Measurements from ENCODE around the gene CPED1.
A peak's percentile ranks its signal among the peaks of the same experiment; 100 is the strongest.
"Not testable (repeated sequence)": the region's sequence is repeated elsewhere in the genome, so short reads cannot be mapped to it uniquely, and the experiment has no call there.

Gene CPED1

DNA sequence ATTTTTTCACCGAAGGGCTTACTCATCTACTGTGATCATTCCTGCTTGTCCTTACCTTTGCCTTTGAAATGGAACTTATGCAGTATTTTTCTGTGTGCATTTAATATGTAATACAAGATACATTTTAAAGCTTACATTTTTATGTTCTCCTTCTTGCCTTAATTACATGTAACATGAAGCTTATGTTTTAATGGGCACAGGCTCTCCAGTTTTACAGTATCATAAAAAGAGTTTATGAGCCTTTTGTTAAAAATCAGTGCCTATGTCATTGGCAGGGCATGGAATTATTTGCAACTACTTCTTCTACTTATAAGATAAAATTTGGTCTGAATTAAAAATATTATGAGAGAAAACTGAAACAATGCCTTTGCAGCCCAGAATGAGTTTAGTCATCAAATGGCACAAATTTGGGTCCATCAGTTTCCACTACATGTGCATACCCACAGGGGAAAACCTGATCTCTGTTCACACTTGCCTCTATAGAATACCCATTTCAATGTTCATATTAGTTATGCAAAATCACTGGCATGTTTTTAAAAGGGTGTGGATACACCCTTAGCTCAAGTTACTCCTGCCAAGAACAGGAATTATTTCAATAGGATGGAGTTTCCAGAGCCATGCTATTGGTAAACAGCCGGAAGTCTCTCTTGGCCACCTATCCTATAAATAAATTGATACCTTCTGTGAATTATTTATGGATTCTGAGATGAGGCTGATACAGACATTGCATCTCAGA is 312.3 kb downstream of the CPED1 start:
- no peak for DNase-seq

DNA sequence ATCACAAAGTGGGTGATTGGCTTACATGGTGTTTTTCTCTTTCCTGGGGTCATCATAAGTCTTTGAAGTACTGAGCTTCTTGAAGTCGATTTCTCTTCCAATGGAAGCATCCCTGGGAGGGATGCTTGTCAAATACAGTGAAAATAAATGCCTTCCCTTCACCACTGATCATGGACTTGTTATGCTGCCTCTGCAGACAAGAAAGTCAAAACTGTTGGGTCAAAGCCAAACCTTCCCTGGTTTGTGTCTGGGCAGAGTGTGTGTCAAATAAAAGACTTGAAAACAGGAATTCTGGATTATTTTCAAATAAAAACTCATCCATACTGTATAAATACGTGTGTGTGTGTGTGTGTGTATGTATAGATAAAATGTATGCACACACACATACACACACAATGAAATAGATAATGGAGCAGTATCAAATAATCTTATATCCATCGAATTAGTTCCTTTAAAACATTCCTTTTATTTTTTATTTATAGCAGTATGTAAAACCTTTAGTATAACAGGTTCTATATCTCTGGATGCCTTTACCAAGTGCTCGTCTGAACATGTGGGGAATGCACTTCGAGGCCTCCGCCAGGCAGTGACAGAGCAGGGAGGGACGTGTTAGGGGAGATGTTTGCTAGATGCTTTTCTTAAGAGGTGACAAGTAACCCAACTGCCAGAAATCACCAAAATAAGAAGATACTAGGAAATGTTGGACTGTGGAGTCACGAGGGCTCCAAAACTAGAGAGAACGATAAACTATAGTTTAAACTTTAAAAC is 313.1 kb downstream of the CPED1 start:
- no peak for DNase-seq

DNA sequence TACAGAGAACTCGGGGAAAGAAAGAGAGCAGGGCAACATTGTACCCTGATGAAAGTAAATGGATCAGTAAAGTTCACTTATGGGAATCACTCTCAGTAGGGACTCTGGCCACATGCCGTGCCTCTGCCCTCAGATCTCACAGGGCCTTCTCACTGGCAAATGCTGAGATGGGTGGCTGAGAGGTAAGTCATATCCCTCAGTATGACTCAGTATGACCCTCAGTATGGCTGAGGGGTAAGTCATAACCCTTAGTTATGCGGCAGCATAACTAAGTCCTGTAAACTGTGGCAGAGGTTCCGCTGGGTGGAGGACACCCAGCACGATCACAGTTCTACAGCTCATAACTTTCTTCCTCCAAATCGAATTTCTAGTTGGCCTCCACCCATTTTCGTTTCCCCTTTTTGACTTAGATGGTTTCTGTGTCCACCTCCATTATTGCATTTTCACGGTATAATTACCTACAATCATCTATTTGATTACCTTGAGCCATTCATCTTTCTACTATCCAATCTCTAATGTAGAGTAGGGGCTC is 313.8 kb downstream of the CPED1 start:
- DNase-seq: no peak

DNA sequence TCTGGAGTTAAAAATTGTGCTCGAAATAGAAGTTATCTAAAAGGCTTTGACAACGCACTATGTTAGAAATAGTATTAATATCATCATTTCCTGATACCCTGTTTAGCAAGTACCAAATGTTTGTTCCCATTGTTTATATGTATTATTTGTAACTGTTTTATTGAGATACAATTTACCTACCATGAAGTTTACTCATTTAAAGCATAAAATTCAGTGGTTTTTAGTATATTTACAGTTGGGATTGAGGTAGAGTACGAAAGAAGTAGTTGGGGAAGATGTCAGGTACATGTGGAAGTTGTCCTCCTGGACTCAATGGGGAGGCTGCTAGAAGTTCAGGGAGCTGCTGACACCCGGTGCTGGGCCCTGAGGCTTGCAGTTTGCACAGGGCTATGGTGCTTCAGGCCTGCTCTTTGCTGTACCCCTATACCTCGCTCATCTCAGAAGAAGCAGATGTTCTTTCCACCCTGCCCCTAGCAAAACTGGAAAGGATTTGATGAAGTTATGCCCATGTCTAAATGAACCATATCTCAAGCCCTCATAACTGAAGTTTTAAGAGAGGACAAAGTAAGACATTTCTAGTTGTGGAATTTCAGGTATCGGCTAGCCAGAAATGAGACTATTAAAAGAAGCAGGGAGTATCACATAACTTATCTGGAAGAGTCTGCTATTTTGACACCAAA is 315.1 kb downstream of the CPED1 start:
- DNase-seq: no peak

DNA sequence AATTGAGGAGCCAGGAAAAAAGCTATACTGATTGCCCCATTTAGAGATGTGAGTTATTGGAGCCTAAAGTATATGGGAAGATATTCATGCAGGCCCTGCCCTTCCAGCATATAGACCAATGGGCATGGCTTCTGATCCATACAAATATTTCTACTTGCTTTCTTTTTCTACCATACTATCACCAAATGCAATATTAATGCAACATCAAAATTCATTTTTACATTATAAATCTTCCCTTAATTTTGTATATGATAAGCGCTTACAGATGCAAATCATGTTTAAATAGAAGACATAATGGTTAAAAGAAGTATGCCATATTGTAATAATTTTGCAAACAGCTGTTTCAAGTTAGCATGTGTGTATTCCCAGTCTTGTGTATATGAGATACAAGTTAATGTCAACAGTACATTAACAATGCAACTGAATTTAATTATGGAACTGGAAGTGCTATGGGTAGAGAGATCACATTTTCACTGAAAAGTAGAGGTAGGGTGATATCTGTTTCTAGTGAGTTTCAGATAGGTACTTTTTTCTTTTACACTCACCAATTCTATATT is 315.7 kb downstream of the CPED1 start:
- no peak for DNase-seq

DNA sequence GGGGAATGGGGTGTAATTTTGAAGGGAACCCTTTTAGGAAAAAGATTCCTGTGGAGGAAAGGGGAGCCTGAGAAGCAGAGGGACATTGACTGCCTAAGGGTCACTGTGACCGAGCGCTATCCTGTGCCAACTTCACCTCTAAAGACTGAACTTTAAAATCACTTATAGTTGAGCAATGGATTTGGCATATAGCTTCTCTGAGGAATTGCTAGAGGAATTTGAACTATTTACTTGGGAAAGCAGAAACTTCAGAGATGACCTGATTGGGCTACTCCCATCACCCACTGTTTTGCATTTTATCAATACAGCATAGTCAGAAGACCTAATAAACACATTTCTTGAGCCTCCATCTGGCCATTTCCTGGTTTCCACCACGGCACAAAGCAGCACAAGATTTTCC is 316.6 kb downstream of the CPED1 start:
- no peak for DNase-seq

DNA sequence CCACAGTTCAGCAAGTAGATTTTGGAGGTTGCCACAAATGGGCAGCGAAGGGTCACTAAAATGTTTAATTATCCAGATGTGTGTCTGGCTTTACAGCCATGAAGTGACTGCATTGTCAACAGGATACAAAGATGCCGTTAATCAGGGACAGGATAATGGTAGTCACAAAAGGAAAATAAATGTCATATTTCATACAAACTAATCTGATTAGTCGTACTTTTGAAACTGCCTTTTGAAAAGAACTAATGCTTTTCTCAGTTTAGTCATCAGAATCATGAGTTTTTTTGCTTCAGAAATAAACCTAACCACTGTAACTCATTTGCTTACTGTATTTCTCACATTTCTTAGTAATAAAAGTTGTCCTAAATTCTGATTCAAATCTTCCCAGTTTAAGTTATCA is 318.1 kb downstream of the CPED1 start:
- DNase-seq: no peak

DNA sequence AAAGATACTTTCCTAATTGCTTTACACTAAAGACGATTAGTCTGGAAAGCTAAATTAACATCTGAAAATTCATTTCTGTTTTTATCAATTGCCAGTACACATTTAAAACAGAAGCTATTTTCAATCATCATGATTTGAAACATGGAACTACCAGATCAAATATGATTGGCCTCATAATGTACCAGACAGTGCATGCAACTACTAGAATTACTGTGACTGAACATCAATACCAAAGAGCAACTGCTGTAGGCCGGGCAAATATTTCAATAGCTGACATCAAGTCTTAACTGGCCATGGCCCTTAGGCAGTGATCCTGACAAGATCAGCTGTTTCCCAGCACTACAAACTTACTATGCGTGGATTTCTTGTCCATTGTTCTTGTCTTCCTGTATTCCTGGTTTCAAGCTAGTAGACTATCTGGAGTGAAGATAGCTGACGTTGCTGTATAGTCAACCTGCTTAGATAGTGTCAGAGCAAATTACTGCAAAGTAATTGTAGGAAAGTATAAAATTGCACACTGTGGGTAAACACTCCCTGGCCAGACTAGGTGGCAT is 318.6 kb downstream of the CPED1 start:
- no peak for DNase-seq

DNA sequence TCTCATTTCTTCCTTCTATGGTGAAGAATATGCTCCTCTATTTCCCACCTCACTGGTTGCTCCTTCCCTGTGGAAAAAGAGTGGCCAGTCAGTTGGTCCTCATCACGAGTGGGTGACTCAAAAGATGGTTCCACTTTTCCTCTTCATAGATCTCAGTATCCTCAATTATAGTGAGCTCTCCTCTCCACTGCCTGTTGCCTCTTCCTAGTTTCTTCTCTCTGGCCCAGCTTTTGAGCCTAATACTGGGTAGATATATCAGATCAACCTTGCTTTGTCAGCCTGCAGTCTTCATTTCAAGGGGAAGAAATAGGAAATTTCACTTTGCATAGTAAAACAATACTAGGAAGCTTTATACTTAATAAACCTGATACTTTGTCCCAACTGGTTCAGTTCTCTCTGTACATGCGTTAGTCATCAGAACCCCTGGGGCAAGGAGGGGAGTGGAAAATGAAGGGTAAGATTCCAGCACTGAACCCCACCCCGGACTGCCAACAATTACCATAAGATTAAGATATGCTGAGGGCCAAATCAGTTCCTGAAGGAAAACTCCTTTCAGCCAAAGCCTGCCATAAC is 324.8 kb downstream of the CPED1 start:
- DNase-seq: no peak

DNA sequence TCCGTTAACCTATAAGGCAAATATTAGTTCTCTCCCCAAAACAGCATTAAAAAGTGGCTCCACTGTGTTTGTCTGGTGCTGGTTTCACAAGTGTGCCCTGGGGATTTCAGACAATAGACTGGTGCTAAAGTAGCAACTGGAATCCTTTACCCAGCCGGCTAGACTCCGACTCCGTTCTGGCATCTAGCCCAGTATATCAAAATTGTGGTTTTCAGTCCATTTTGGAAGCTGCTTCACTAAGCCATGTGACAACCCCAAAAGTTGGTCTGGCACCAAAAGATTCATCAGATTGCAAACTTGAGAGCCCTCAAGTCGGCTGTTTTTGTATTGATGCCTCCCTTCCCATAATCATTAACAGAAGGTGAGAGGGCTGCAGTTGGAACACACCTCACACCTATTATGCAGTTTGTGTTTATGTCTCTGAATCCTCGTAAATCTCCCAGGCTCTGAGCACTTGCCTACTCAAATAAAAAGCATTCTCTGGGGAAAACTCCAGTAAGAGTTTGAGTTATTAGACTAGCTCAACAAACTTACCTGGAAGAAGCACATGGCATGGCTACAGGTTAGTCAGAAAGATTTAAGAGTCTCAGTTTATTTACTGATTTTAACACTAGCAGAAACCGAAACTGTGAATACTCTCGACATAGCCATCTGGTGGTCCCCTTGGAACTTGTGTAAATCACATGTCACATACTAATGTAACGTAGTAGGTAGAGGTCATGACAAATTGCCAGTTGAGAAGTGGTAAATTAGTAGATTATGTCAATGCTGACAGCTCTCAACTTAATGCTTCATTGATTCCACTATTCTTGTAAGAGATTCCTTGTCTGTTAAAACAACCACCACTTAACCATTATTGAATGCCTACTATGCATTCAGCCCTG is 325.5 kb downstream of the CPED1 start:
- no peak for DNase-seq

DNA sequence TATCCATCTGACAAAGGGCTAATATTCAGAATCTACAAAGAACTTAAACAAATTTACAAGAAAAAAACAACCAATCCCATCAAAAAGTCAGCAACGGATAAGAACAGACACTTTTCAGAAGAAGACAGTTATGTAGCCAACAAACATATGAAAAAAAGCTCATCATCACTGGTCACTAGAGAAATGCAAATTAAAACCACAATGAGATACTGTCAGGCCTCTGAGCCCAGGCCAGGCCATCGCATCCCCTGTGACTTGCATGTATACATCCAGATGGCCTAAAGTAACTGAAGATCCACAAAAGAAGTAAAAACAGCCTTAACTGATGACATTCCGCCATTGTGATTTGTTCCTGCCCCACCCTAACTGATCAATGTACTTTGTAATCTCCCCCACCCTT is 326.7 kb downstream of the CPED1 start:
- not testable (repeated sequence) for DNase-seq

DNA sequence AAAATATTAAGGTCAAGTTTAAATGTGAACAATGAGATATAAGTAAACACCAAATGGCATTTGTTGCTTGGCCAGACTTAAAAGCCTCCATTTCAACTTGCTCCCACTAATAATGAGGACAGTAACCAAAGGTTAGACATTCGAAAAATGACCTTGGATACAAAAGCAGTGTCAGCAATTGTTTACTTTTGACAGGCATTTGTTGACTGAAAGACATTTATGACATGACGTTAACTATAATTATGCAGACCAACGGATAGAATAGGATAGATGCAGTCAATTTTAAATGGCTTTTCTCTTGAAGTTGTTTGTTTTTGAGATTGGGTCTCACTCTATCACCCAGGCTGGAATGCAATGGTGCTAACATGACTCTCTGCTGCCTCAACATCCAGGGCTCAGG is 333.9 kb downstream of the CPED1 start:
- DNase-seq: no peak

DNA sequence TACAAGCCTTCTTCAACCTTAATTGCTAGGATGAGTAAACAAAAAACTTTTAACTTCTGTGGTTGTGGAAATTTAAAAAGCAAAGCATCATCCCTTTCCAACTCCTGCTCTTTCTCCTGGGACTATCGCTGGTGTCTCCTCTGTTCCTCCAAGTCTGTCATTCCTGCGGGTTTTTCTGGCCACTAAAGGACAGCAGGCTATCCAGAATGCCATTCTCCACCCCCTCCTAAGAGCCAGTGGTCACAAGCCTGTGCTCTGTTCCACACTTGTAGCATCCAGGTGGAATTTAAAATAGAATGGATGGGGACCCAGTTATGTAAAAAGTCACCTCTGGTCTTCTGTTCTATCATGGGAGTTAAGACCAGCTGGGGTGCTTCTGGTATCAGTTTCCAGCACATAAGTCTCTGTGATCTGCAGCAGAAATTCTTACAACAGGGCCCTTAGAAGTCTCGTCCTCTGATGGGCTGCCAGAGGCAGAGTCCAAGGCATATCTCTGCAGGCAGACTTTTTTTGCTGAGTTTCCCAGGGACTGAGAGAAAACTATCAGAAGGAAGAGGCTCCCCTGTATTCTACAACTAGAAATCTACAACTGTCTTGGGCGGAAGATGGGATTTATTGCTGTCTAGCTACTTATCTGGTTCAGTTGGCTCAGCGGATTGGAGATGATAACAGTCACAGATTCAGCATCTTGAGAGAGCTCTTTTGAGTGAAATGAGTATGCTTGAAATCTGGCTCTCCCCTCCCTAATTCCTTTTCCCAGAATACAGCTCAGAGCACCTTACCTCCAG is 335.2 kb downstream of the CPED1 start:
- no peak for DNase-seq

DNA sequence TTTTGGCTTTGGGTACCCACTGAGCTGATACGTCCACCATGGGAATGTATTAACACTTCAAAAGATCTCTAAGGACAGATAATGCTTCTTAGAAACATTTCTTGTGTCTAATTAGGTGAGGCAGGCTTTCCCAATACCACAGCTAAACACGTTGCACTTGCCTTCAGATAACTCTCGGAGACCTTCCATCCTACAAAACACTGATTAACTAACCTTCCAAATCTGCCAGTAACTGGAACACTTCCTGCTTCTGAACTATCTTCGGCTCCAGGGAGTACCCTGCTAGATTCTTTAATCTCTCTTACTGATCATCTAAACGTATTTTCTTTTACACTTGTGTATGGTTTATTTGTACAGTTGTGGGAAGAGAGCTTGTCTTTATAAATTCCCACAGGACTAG is 339.2 kb downstream of the CPED1 start:
- DNase-seq: no peak

DNA sequence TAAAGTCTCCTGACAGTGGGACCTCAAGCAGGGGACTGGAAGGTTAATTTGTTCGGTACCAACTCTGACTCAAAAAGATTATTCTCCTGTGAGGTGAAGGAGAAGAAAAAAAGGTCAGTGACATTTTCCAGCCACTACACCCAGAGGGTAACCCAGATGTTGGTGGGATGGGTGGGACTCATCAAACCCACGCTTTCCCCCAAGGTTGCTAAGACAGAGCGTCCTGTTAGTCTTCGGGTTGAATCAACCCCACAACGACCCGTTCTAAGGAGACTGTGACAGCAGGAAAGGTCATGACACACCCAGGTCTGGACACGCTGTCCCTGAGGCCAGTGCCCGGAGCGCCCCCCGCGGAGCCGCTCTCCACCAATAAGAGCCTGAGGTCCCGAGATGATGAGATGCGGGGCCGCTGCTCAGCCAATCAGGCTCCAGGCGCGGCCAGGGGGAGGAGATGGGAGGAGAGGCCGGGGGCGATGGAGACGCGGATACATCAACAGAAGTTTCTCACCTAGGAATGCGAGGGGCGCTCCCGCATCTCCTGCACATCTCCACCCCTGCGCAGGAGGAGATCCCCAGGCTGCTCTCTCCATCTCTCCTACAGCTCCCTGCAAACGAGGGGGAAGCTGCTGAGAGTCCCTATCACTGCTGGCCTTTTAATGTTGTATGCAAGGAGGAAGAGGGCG is 340.1 kb downstream of the CPED1 start, which contains the start of gene WNT16:
WNT16 (plus strand) TSS at position 493 of the 683 bp plus-strand sequence. CDS start 293 bp downstream, outside the sequence.
- no peak for DNase-seq

DNA sequence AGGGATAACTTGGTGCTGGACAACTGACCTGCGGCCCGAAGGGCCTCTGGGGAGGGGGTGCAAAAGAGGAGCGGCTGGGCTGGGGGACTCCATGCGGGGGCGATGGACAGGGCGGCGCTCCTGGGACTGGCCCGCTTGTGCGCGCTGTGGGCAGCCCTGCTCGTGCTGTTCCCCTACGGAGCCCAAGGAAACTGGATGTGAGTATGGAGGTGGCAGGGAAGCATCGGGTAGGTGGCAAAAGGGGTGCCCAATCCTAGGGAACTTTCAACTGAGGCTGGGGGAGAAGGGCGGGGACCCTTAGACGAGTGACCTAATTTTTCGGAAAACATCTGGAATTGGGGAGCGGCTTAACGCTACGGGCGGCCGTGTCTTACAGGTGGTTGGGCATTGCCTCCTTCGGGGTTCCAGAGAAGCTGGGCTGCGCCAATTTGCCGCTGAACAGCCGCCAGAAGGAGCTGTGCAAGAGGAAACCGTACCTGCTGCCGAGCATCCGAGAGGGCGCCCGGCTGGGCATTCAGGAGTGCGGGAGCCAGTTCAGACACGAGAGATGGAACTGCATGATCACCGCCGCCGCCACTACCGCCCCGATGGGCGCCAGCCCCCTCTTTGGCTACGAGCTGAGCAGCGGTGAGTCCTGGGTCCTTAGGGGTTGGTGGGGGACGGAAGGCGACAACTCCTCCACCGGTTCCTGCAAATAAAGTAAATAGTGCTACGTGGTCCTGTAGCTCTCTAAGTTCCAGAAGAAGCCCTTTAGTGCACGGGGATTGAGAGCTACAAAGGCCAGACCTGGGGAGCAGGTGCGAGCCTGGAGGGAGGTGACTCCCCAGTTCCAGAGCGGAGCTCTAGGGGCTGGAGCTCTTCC is 340.9 kb downstream of the CPED1 start:
- DNase-seq: peak; percentile 7

DNA sequence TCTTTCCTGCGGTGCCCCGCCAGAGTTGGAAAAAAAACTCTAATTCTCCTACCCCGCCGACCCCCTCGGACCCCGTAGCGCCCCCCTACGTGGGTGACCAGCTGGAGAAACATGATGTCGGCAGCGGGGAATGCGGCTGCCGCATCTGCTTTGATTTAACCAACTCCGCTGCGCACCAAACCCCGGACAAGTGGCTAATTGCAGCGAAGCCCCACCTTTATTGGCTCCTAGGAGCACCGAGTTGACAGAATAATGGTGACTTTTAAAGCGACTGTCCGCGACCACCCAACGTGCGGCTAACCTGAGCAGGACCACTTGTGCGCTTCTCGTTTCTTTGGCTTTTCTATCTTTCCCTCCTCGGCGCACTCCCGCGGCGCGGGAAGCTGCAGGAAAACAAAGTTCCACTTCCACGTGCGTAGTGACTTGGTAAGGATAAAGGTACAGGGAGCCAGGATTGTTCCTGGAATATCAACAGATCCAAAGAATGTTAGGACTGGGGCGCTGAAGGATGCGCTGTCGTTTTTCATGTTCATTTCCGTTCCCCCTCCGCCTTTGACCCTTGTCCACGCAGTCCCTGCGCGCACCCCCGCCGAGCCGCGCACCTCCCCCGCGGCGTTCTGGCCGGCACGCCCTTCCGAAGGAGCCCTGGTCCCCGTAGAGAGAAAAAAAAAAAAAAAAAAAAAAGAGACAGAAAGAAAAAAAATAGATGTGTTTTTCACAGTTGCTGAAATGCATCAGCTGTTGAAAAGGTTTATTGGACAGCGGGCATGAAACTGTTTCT is 341.7 kb downstream of the CPED1 start:
- no peak for DNase-seq

DNA sequence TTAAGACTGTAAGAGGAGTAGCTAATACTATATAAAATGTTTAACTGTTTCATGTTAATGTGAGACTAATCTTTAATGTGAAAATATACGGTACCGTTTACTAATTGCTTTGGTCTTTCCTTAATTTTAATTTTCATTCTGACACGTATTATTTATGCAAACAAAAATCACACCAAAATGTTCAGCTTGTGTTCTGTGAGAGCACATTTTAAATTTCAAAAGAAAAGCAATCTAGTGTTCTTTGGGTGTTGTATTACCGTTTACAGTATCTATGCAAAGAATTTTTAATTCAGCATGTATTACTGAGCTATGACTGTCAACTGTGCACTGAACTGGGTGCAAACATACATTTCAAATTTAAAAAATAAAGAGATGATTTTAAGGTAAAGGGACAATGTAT is 342.5 kb downstream of the CPED1 start:
- DNase-seq: no peak
